ENCODE measurements around the gene CST9. TPM values are rescaled to one million over a fixed set of nuclear protein-coding genes. Genes with fewer than 3 reads are reported as not detected.

CST9 gene, protein sequence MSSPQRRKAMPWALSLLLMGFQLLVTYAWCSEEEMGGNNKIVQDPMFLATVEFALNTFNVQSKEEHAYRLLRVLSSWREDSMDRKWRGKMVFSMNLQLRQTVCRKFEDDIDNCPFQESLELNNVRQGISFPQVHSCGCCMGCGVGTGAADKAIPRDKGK
- total RNA-seq: not detected in 3 replicates

DNA sequence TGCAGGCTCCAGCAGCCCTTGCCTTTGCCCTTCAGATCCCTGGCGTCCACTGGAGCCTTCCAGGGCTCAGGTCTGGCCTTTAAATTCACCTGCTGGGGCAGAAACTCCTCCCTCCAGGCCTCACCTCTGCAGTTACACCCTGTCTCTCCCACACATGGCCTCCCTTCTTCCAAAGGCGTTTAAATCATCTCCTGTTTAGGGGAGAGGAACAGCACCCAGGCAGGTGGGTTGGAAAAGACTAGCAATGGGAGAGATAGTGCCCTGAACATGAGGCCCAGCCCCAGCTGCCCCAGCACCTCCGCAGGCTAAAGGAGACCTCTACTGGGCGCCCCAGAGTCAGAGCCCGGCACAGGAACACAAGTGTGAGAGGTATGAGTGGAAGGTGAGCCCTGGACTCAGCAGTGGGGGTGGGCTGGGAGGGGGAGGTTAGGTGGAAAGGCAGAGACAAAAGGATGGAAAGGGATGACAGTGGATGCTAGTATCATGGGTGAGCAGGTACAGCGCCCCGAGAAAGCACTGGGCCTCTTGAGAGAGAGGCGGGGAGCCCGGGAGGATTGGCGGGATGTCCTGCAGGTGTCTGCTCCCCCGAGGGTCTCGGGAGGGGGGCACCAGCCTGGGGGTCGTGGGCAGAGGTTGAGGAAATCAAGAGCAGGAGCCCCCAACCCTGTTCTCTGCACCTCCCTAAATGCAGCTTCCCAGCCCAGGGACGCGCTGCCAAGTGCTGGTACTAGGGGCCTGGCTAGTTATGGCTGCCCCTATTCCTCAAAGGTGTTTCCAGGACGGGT lies at the start of gene CST9:
TSS of gene CST9 (minus strand) at position 51 of the 785 bp plus-strand sequence. CDS start 53 bp downstream, outside the sequence.
- no peaks in the 10 kb centered on the region for H3K4me1 Mint-ChIP-seq
- no peaks in the 10 kb centered on the region for H3K36me3 Mint-ChIP-seq
- no peak for DNase-seq (ENCODE audit: low spot score in 2 of 2, unreplicated experiment in 2 of 2)
- H3K9me3 Mint-ChIP-seq: no peaks in the 10 kb centered on the region
- no peak within 1 kb of the TSS for H3K27ac Mint-ChIP-seq
- TF ChIP-seq, protein P1, sequence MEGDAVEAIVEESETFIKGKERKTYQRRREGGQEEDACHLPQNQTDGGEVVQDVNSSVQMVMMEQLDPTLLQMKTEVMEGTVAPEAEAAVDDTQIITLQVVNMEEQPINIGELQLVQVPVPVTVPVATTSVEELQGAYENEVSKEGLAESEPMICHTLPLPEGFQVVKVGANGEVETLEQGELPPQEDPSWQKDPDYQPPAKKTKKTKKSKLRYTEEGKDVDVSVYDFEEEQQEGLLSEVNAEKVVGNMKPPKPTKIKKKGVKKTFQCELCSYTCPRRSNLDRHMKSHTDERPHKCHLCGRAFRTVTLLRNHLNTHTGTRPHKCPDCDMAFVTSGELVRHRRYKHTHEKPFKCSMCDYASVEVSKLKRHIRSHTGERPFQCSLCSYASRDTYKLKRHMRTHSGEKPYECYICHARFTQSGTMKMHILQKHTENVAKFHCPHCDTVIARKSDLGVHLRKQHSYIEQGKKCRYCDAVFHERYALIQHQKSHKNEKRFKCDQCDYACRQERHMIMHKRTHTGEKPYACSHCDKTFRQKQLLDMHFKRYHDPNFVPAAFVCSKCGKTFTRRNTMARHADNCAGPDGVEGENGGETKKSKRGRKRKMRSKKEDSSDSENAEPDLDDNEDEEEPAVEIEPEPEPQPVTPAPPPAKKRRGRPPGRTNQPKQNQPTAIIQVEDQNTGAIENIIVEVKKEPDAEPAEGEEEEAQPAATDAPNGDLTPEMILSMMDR (IDR thresholded peaks at IDR 0.05; ENCODE audit: unreplicated experiment): no peak
- H3K27me3 Mint-ChIP-seq (ENCODE audit: low read depth): peaks cover 11% of the 10 kb centered on the region
- H3K4me3 Mint-ChIP-seq: no peak within 1 kb of the TSS

DNA sequence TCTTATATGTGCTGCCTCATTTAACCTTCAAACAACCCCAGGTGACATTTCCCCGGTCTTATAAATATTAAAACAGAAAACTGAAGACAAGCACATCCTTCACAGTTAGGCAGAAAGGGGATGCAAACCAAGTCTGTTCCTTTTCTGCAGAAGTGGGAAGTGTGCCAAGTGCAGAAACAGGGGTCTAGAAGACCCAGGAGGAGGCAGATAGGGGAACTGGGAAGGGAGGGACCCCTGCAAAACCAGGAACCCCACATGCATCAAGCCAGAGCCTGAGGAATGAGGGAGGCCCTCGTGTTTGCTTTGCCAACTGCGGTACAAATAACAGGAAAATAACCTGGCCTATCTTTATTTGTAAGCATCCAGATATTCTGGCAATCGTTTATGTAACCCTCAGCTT lies 49.0 kb upstream of the CST9 start:
- H3K27me3 Mint-ChIP-seq (ENCODE audit: low read depth): no peaks in the 10 kb centered on the region
- DNase-seq (ENCODE audit: low spot score in 2 of 2, unreplicated experiment in 2 of 2): no peak
- H3K36me3 Mint-ChIP-seq: no peaks in the 10 kb centered on the region
- no peaks in the 10 kb centered on the region for H3K4me1 Mint-ChIP-seq
- TF ChIP-seq, protein P1 (IDR thresholded peaks at IDR 0.05; ENCODE audit: unreplicated experiment): no peak
- no peak overlapping the region for H3K4me3 Mint-ChIP-seq
- no peaks in the 10 kb centered on the region for H3K9me3 Mint-ChIP-seq
- no peak overlapping the region for H3K27ac Mint-ChIP-seq

DNA sequence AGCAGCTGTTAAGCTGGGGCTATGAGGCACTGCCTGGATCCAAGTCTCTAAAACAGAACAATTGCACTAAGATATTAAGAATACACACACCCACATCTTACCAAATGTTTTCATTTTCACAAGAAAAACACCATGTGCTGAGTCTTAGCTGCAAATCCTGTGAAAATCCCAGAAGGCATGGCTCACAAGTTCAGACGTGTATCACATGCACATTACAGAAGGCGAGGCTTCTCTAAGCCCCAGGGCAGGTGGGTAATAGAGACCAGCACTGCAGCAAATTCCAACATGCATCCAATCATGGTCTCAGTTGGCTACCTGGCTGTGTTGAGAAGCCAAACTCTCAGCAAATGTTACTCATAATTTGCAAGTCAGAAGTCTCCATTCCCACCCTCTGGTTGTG lies 48.3 kb upstream of the CST9 start:
- TF ChIP-seq, protein P1 (IDR thresholded peaks at IDR 0.05; ENCODE audit: unreplicated experiment): no peak
- no peak overlapping the region for H3K27ac Mint-ChIP-seq
- H3K4me3 Mint-ChIP-seq: no peak overlapping the region
- no peaks in the 10 kb centered on the region for H3K27me3 Mint-ChIP-seq (ENCODE audit: low read depth)
- no peaks in the 10 kb centered on the region for H3K4me1 Mint-ChIP-seq
- DNase-seq (ENCODE audit: low spot score in 2 of 2, unreplicated experiment in 2 of 2): no peak
- no peaks in the 10 kb centered on the region for H3K36me3 Mint-ChIP-seq
- H3K9me3 Mint-ChIP-seq: peaks cover 3% of the 10 kb centered on the region

DNA sequence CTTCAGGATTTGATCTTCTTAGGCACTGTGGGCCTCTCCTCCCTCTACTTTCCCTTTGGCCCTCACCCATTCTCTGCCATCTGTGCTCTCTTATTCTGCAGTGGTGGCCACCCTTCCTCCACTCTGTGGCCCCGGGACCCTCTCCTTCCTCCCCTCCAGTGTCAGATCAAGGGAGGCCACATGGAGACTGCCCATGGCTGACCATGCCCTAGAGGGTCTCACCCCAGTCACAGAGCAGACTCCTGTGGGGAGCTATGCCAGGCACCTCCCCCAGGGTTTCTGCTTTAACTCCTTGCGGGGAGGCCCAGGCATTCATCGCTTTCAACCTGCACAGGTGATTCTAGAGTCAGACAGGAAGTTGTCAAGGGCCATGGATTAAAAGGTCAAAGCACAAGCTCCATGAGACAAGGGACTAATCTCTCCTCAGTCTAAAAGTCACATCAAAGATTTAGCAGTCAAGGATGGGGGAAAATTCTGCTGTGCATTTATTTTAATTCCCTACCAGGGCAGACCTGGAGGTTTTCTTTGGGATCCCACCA lies 47.8 kb upstream of the CST9 start:
- no peaks in the 10 kb centered on the region for H3K27me3 Mint-ChIP-seq (ENCODE audit: low read depth)
- TF ChIP-seq, protein P1 (IDR thresholded peaks at IDR 0.05; ENCODE audit: unreplicated experiment): no peak
- no peaks in the 10 kb centered on the region for H3K4me1 Mint-ChIP-seq
- peaks cover 6% of the 10 kb centered on the region for H3K9me3 Mint-ChIP-seq
- H3K36me3 Mint-ChIP-seq: no peaks in the 10 kb centered on the region
- no peak overlapping the region for H3K4me3 Mint-ChIP-seq
- H3K27ac Mint-ChIP-seq: no peak overlapping the region
- no peak for DNase-seq (ENCODE audit: low spot score in 2 of 2, unreplicated experiment in 2 of 2)

DNA sequence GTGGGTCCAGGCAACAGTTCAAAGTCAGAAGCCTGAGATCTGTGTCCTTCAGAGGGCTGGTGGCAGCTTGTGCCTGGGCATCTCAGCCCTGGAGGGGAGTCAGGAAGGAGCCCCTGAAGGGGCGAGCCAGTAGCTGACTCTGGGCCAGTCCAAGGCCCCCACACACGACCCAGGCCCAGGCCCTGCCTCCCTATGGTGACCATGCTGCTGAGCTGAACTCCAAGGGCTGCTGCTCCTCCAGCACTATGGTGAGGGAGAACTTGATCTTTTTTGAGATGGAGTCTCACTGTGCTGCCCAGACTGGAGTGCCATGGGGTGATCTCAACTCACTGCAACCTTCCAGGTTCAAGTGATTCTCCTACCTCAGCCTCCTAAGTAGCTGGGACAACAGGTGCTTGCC lies 47.2 kb upstream of the CST9 start:
- no peak for DNase-seq (ENCODE audit: low spot score in 2 of 2, unreplicated experiment in 2 of 2)

More for the DNA sequence above, 47.2 kb upstream of the CST9 start:
- Mint-ChIP-seq H3K36me3 (no peaks in the 10 kb centered on the region), H3K27me3 (ENCODE audit: low read depth) (no peaks in the 10 kb centered on the region), H3K27ac (no peak overlapping the region), H3K9me3 (peaks cover 6% of the 10 kb centered on the region), H3K4me3 (no peak overlapping the region), H3K4me1 (no peaks in the 10 kb centered on the region)
- TF ChIP-seq, protein P1 (IDR thresholded peaks at IDR 0.05; ENCODE audit: unreplicated experiment): no peak
